BJ (cell line): ENCODE results near the gene ANAPC4. TPM values are rescaled to one million over a fixed set of nuclear protein-coding genes. Genes with fewer than 3 reads are reported as not detected.

Source experiments
- CTCF ChIA-PET: fragments of 350-600 bp; formaldehyde crosslinking; extraction: SDS; loops from one replicate; lab custom pipeline; 2021; ENCODE audit warnings: antibody characterized with exemption, inconsistent platforms; lab: Yijun Ruan, JAX
- POLR2A ChIA-PET: fragments of 300-600 bp; sonication (Branson Sonifier 250); formaldehyde crosslinking; extraction: SDS; loops from one replicate; lab custom pipeline; 2021; ENCODE audit warnings: antibody characterized with exemption; lab: Charles Lee
- DNase-seq: peaks from one replicate; pipeline ENCODE4 v3.0.0-alpha.2; 2011; ENCODE audit warnings: low read depth
- H3K27me3 ChIP-seq: 2 replicates; pipeline ENCODE4 v1.6.0; 2011; ENCODE audit warnings: low read length; ENCODE audit not compliant: control insufficient read depth, insufficient read depth
- H3K36me3 ChIP-seq: 2 replicates; pipeline ENCODE4 v1.5.1; 2011; ENCODE audit warnings: low read length; ENCODE audit not compliant: control insufficient read depth, insufficient read depth
- H3K4me3 ChIP-seq: 2 replicates; pipeline ENCODE4 v1.5.1; 2011; ENCODE audit warnings: low read depth, mild to moderate bottlenecking, control low read depth, low read length
- polyA plus RNA-seq: library from polyadenylated mRNA; depleted of rRNA; stranded (reverse); fragments of >200 nt; gene quantifications from 2 replicates; pipeline ENCODE4 v1.2.3, GENCODE V29; 2011
- TF ChIP-seq, protein P1 (sequence below): IDR thresholded peaks from 2 replicates; pipeline ENCODE4 v1.5.1; 2011; ENCODE audit warnings: low read depth, mild to moderate bottlenecking, control low read depth, inconsistent platforms, low read length, moderate library complexity; ENCODE audit not compliant: insufficient read depth

Gene ANAPC4
- polyA plus RNA-seq, 1 experiment = 7.0 TPM

DNA sequence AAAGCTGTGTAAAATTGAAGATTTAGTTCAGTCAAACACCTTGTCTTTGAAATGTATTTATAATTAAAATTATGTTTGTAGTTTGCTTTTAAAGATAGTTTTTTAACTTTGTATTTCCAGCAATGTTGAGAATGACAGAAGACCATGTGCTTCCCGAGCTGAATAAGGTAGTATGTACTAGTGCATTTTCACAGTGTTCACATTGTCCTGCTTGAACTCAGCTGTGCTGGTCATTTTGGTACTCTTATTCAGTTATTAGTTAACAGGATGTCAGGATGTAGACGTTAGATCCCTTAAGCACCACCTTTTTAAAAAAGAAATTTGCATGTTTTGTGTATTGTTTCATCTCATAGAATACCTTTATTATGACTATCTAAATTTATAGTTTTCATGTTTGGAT lies 28.4 kb downstream of the ANAPC4 start:
- Histone ChIP-seq H3K27me3 (no peaks in the 10 kb centered on the region), H3K36me3 (peaks cover 4% of the 10 kb centered on the region), H3K4me3 (no peak overlapping the region)
- TF ChIP-seq, protein P1, sequence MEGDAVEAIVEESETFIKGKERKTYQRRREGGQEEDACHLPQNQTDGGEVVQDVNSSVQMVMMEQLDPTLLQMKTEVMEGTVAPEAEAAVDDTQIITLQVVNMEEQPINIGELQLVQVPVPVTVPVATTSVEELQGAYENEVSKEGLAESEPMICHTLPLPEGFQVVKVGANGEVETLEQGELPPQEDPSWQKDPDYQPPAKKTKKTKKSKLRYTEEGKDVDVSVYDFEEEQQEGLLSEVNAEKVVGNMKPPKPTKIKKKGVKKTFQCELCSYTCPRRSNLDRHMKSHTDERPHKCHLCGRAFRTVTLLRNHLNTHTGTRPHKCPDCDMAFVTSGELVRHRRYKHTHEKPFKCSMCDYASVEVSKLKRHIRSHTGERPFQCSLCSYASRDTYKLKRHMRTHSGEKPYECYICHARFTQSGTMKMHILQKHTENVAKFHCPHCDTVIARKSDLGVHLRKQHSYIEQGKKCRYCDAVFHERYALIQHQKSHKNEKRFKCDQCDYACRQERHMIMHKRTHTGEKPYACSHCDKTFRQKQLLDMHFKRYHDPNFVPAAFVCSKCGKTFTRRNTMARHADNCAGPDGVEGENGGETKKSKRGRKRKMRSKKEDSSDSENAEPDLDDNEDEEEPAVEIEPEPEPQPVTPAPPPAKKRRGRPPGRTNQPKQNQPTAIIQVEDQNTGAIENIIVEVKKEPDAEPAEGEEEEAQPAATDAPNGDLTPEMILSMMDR = no peak
- CTCF ChIA-PET = no interaction called here
- DNase-seq = no peak
- POLR2A ChIA-PET = no interaction called here

DNA sequence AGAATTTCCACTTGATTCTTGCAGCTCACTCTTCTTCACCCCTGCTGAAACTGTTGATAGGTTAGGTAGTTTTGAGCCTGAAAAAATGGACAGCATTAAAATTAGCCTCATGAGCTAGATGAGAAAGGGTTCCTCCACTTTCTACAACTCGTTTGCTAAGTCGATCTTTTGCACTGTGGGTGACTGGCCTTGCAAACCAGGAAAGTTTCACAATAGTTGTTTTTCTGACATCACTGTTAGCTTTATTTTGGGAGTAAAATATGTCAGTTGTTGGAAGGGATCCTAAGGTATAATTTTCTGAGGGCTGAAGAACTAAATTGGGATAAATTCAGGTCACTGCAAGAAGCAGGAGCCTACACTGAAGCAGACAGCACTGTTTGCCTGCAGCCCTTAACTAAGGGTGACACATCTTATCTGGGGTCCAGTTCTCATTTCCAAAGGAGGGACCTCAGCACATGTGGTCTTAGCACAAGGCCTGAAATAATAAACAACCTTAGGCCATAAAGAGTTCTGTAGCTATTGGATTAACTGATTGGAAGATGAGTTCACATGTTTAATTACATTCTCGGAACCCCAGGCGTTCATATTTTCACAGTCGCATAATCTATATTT lies 29.1 kb downstream of the ANAPC4 start:
- Histone ChIP-seq H3K4me3 (no peak overlapping the region), H3K27me3 (no peaks in the 10 kb centered on the region), H3K36me3 (peaks cover 5% of the 10 kb centered on the region)
- TF ChIP-seq, protein P1 = no peak
- ChIA-PET POLR2A (no interaction called here), CTCF (interaction anchor here (0.9 to 1.3 kb wide), 2 partner anchors 11 to 14 kb away, joined by 3 to 4 read pairs; no protein-coding TSS in a partner anchor)
- no peak for DNase-seq

DNA sequence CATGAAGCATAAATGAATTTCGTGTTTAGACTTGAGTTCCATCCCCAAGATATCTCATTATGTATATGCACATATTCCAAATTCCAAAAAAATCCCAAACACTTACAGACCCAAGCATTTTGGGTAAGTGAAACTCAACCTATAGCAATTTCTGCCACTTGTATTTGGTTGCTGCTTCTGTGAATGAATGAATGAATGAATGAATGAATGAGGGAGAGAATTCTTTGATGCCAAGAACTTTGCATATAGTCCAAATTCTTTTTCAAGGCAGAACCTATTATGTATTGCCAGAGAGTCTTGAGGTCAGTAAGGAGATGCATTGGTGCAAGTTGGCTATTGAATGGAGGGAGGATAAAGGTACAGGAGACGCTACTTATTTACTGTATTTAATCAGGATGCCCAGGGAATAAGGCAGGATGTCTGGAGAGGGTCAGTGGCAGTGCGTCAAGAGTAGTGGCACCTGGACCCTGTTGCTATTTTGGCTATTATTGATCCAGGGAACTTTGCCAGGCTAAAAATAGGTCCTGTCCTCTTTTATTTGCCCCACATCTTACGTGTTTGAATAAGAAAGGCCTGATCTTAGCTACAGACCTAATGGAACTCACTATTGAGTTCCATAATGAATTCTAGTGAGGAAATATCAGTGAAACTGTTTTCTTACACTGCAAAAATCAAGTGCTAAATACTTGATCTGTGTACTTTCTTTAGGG lies 33.9 kb downstream of the ANAPC4 start:
- no peaks in the 10 kb centered on the region for H3K27me3 ChIP-seq
- TF ChIP-seq, protein P1 = no peak
- CTCF ChIA-PET = no interaction called here
- no peak for DNase-seq
- POLR2A ChIA-PET = no interaction called here
- no peak overlapping the region for H3K4me3 ChIP-seq
- peaks cover 10% of the 10 kb centered on the region for H3K36me3 ChIP-seq

DNA sequence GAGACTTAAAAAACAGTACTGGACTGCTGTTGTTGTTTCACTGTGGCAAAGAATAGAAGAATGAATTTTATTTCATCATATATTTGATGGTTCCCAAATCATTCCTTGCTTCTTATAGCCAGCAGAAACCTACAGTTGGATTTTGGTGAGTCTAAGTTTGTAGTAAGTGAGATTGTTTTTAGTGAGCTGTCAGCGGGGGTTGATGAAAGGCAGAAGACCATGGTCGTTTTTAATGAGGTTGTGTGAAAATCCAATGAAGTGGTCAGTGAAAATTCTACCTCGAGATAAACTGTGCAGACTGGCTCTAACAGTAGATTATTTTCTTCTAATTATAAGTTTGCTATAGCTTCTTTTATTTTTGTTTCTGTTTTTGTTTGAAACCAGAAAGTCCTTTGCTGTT lies 36.2 kb downstream of the ANAPC4 start:
- no peak overlapping the region for H3K4me3 ChIP-seq
- H3K36me3 ChIP-seq = peaks cover 13% of the 10 kb centered on the region
- ChIA-PET CTCF (interaction anchor here (0.6 to 1.1 kb wide), 4 partner anchors 13 to 664 kb away, joined by 3 to 5 read pairs (median 4); no protein-coding TSS in a partner anchor), POLR2A (no interaction called here)
- TF ChIP-seq, protein P1 = no peak
- DNase-seq = no peak
- H3K27me3 ChIP-seq = no peaks in the 10 kb centered on the region

DNA sequence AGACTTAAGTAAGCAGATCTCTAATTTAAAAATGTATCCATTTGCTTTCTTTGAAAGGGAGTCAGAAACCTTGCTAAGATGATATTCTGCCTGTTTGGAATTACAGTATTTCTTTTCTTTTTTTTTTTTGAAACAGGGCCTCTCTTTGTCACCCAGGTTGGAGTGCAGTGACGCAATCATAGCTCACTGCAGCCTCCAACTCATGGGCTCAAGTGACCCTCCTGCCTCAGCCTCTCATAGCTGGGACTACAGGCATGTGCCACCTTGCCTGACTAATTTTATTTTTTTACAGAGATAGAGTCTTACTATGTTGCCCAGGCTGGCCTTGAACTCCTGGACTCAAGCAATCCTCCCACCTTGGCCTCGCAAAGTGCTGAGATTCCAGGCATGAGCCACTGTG lies 40.0 kb downstream of the ANAPC4 start:
- TF ChIP-seq, protein P1 = no peak
- H3K4me3 ChIP-seq = no peak overlapping the region
- CTCF ChIA-PET = interaction anchor here (2.0 kb wide), 1 partner anchor 23 kb away, joined by 4 read pairs; no protein-coding TSS in a partner anchor
- DNase-seq = no peak
- H3K27me3 ChIP-seq = no peaks in the 10 kb centered on the region
- POLR2A ChIA-PET = no interaction called here
- H3K36me3 ChIP-seq = peaks cover 6% of the 10 kb centered on the region; the same call in 1 of the 2 replicates
